ENCODE data around the gene COMMD4. TPM values are rescaled to one million over a fixed set of nuclear protein-coding genes. Genes with fewer than 3 reads are reported as not detected.
"Not testable (repeated sequence)": the region's sequence is repeated elsewhere in the genome, so short reads cannot be mapped to it uniquely, and the experiment has no call there.

COMMD4 gene
- total RNA-seq, 1 experiment from 2014 or later, result 94.3 TPM

- H3K4me3 ChIP-seq (ENCODE audit: low read depth, low read length), result no peak overlapping the region
- no peak overlapping the region for H3K4me3 Mint-ChIP-seq (ENCODE audit: unreplicated experiment)
- H3K36me3 Mint-ChIP-seq (ENCODE audit: insufficient read depth, unreplicated experiment), result no peaks in the 10 kb centered on the region
- CTCF ChIA-PET, result no interaction called here
- H3K9me3 Mint-ChIP-seq (ENCODE audit: unreplicated experiment), result no peaks in the 10 kb centered on the region
- TF ChIP-seq CTCF (IDR thresholded peaks at IDR 0.05; ENCODE audit: insufficient read depth in 1 of 2, low read depth in 1 of 2, low read length in 1 of 2, severe bottlenecking in 1 of 2, unreplicated experiment in 1 of 2), result no peak
- no peaks in the 10 kb centered on the region for H3K27me3 ChIP-seq (replicated peaks; ENCODE audit: control insufficient read depth, insufficient read depth, low read length)
- intact Hi-C loops (cut with micrococcal nuclease; ENCODE audit: unreplicated experiment), result no loop called here
- H3K27me3 Mint-ChIP-seq (ENCODE audit: insufficient read depth, unreplicated experiment), result peaks cover 18% of the 10 kb centered on the region
- POLR2A ChIA-PET, result no interaction called here
- no TSS peak for BruUV-seq (replicated peaks)
- H3K4me1 Mint-ChIP-seq (ENCODE audit: low read depth, unreplicated experiment), result no peaks in the 10 kb centered on the region
- H3K27ac Mint-ChIP-seq (ENCODE audit: unreplicated experiment), result no peak overlapping the region
- no peaks in the 10 kb centered on the region for H3K4me1 ChIP-seq
- no peak for DNase-seq
- no peaks in the 10 kb centered on the region for H3K36me3 ChIP-seq (ENCODE audit: control insufficient read depth, insufficient read depth, low read length)
- no peaks in the 10 kb centered on the region for H3K9me3 ChIP-seq
These were observed 22.6 kb upstream of the COMMD4 start for GRCh38 chr15:75313116-75313845.

GRCh38 chr15:75314552-75315290 lies 21.1 kb upstream of the COMMD4 start:
- Mint-ChIP-seq H3K27me3 (ENCODE audit: insufficient read depth, unreplicated experiment) (peaks cover 13% of the 10 kb centered on the region), H3K27ac (ENCODE audit: unreplicated experiment) (no peak overlapping the region), H3K36me3 (ENCODE audit: insufficient read depth, unreplicated experiment) (no peaks in the 10 kb centered on the region), H3K4me3 (ENCODE audit: unreplicated experiment) (no peak overlapping the region), H3K4me1 (ENCODE audit: low read depth, unreplicated experiment) (no peaks in the 10 kb centered on the region), H3K9me3 (ENCODE audit: unreplicated experiment) (no peaks in the 10 kb centered on the region)
- no peak for TF ChIP-seq CTCF (IDR thresholded peaks at IDR 0.05; ENCODE audit: insufficient read depth in 1 of 2, low read depth in 1 of 2, low read length in 1 of 2, severe bottlenecking in 1 of 2, unreplicated experiment in 1 of 2)
- BruUV-seq (replicated peaks), result no TSS peak
- H3K36me3 ChIP-seq (ENCODE audit: control insufficient read depth, insufficient read depth, low read length), result no peaks in the 10 kb centered on the region
- H3K4me1 ChIP-seq, result no peaks in the 10 kb centered on the region
- POLR2A ChIA-PET, result no interaction called here
- H3K4me3 ChIP-seq (ENCODE audit: low read depth, low read length), result no peak overlapping the region
- H3K27me3 ChIP-seq (replicated peaks; ENCODE audit: control insufficient read depth, insufficient read depth, low read length), result no peaks in the 10 kb centered on the region
- DNase-seq, result no peak
- intact Hi-C loops (cut with micrococcal nuclease; ENCODE audit: unreplicated experiment), result no loop called here
- H3K9me3 ChIP-seq, result no peaks in the 10 kb centered on the region
- CTCF ChIA-PET, result no interaction called here

GRCh38 chr15:75319231-75319897 lies 16.5 kb upstream of the COMMD4 start:
- H3K27me3 ChIP-seq (replicated peaks; ENCODE audit: control insufficient read depth, insufficient read depth, low read length); H3K4me3 Mint-ChIP-seq (ENCODE audit: unreplicated experiment); intact Hi-C loops (cut with micrococcal nuclease; ENCODE audit: unreplicated experiment); H3K4me1 ChIP-seq; H3K27me3 Mint-ChIP-seq (ENCODE audit: insufficient read depth, unreplicated experiment); DNase-seq; H3K4me1 Mint-ChIP-seq (ENCODE audit: low read depth, unreplicated experiment); POLR2A ChIA-PET; H3K9me3 Mint-ChIP-seq (ENCODE audit: unreplicated experiment); H3K27ac Mint-ChIP-seq (ENCODE audit: unreplicated experiment); BruUV-seq (replicated peaks); H3K4me3 ChIP-seq (ENCODE audit: low read depth, low read length); H3K36me3 ChIP-seq (ENCODE audit: control insufficient read depth, insufficient read depth, low read length); CTCF ChIA-PET; H3K36me3 Mint-ChIP-seq (ENCODE audit: insufficient read depth, unreplicated experiment); H3K9me3 ChIP-seq: not testable (repeated sequence)
